Stomach (tissue), 9 donors: ENCODE results near the gene SHISAL1. TPM values are rescaled to one million over a fixed set of nuclear protein-coding genes. Genes with fewer than 3 reads are reported as not detected.

Source experiments
- DNase-seq, 2 donors: peaks; one replicate each; pipeline versions ENCODE4 v3.0.0 to v3.0.0-alpha.2; 2013 to 2019
- H3K27ac ChIP-seq, 5 donors: fragments of 200-600 bp in 4 of 5; sonication (generic) in 4 of 5; one replicate each; pipeline ENCODE4 v1.5.1; 2013 to 2019; ENCODE audit warnings: mild to moderate bottlenecking in 1 of 5, moderate library complexity in 1 of 5
- H3K27me3 ChIP-seq, 3 donors: fragments of 200-600 bp; sonication (generic); one replicate each; pipeline ENCODE4 v1.5.1; 2017 to 2019; ENCODE audit warnings: mixed run types in 1 of 3
- H3K36me3 ChIP-seq, 4 donors: fragments of 200-600 bp; sonication (generic); 1 replicate in 3 of 4; 2 replicates in 1 of 4; pipeline ENCODE4 v1.5.1; 2016 to 2019
- H3K4me1 ChIP-seq, 4 donors: fragments of 200-600 bp; sonication (generic); one replicate each; pipeline ENCODE4 v1.5.1; 2016 to 2019
- H3K4me3 ChIP-seq, 4 donors: fragments of 200-600 bp; sonication (generic) in 3 of 4; one replicate each; pipeline ENCODE4 v1.5.1; 2016 to 2019; ENCODE audit warnings: mild to moderate bottlenecking in 1 of 4
- H3K9me3 ChIP-seq, 4 donors: fragments of 200-600 bp; sonication (generic); one replicate each; pipeline ENCODE4 v1.5.1; 2016 to 2019
- CTCF ChIP-seq, 7 experiments: fragments of 450-650 bp in 4 of 7; fragments of 200-600 bp in 3 of 7; sonication (generic) in 3 of 7; IDR thresholded peaks; one replicate each; pipeline ENCODE4 v1.5.1; 2016 to 2019; ENCODE audit warnings: antibody characterized with exemption in 7 of 7, control low read depth in 2 of 7, mild to moderate bottlenecking in 1 of 7
- EP300 ChIP-seq: sonication (generic); formaldehyde crosslinking; IDR thresholded peaks from one replicate; pipeline ENCODE4 v1.6.1; 2017; ENCODE audit warnings: antibody characterized with exemption
- POLR2A ChIP-seq, 4 donors: fragments of 450-650 bp; IDR thresholded peaks; one replicate each; pipeline ENCODE4 v1.6.1; 2016; ENCODE audit warnings: antibody characterized with exemption in 4 of 4, control low read depth in 2 of 4, mild to moderate bottlenecking in 1 of 4, moderate library complexity in 1 of 4
- POLR2AphosphoS5 ChIP-seq, 3 donors: sonication (generic); formaldehyde crosslinking; IDR thresholded peaks; one replicate each; pipeline ENCODE4 v1.6.1; 2016; ENCODE audit warnings: antibody characterized with exemption in 3 of 3
- WGBS, 5 donors: extraction: QIAGEN DNeasy Blood & Tissue Kit in 3 of 5; methylation state at CpG; one replicate each; pipeline versions ENCODE4 v1.1.5 to v1.1.7; 2013 to 2018; 5-methylcytosine and 5-hydroxymethylcytosine counted together
- intact Hi-C: fragments of 100-400 bp; cut with DNase I; formaldehyde crosslinking; loops from one replicate; pipeline ENCODE4 v1.15.1; 2023; ENCODE audit warnings: low total_unique reads
- polyA plus RNA-seq, 3 donors: library from polyadenylated mRNA; stranded (reverse); fragments of 200-250 nt; gene quantifications; one replicate each; pipeline ENCODE4 v1.2.3, GENCODE V29; 2013
- total RNA-seq, 5 donors: library from RNA; depleted of rRNA; stranded (reverse); fragments of >200 nt; gene quantifications; one replicate each; pipeline versions ENCODE4 v1.1.0 to v1.2.3, GENCODE V29; 2014 to 2016
- donor health status: healthy with polysubstance abuse.
- donor health status: Bipolar disorder and iron deficiency.
- donor health status: healthy.

Gene SHISAL1
- total and polyA plus RNA-seq, 8 donors = 0.43 to 19.3 (median 1.2) TPM

GRCh38 chr22:44341431-44342346, 28.9 kb upstream of the SHISAL1 start:
- H3K9me3 ChIP-seq = no peaks in the 10 kb centered on the region
- peak overlapping the region; percentile 49 to 77 (median 73) for H3K27ac ChIP-seq
- peaks cover 32 to 50% (median 46%) of the 10 kb centered on the region in 4 donors for H3K4me1 ChIP-seq
- no peaks in the 10 kb centered on the region for H3K27me3 ChIP-seq
- DNase-seq = peak; percentile 65 to 79
- no peak overlapping the region for H3K4me3 ChIP-seq
- H3K36me3 ChIP-seq = no peaks in the 10 kb centered on the region
- intact Hi-C loops = no loop called here
- no peak for TF ChIP-seq EP300
- peak in 2 of 3 donors; percentile 22 to 33 for TF ChIP-seq POLR2AphosphoS5 (IDR thresholded peaks at IDR 0.05)
- 31 to 52% (median 41%) methylated on average over 16 to 17 of the region's 17 CpGs for WGBS, 5 donors

DNA sequence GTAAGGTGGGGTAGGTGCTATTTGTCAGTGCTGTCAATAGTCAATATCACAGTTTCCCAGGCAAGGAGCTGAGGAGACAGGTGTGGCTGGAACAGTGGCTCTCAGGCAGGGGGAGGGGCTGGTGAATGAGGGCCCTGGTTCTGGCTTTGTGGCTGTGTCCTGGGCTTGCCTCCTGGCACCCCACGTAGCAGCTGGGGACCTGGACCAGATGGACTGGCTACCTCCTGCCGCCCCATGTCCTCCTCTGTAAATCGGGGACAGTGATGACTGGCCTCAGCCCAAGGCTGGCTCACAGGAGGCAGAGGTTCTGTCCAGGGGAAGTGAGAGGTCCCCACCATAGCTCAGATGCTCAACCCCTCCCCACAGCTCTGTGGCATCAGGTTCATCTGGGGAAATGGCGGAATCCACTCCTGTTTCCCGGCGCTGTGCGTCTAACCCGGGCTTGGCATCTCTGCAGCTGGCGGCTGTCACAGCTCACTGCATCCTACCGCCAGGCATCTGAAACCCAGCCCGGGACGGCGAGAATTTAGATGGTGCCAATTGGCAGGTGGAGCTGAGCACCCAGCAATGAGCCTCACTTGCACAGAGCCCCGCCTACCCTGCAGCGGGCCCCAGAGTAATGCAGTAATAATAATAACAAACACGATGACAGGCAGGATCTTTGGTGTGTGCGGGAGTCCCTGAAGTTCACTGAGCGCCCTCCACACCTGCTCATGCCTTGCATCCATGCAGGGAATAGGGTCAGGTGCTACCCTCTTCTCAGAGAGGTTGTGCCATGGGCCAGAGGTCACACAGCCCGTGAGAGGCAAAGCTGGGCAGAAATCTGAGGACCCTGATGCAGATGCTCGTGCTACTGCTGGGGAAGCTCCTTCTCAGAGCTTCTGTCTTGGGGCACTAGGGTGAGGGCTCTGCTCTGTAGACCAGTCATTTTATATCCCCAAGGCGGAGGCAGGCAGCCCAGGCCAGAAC, 27.8 kb upstream of the SHISAL1 start:
- H3K36me3 ChIP-seq = no peaks in the 10 kb centered on the region
- H3K4me3 ChIP-seq = no peak overlapping the region
- no peaks in the 10 kb centered on the region for H3K27me3 ChIP-seq
- TF ChIP-seq POLR2AphosphoS5 (IDR thresholded peaks at IDR 0.05) (no peak), POLR2A (IDR thresholded peaks at IDR 0.05) (no peak), CTCF (IDR thresholded peaks at IDR 0.05) (no peak), EP300 (no peak)
- 62 to 74% (median 67%) methylated on average over 10 to 21 of the region's 21 CpGs for WGBS, 5 donors
- peak overlapping the region in 2 of 5 donors; percentile 75 to 77 for H3K27ac ChIP-seq
- H3K4me1 ChIP-seq = peaks cover 32 to 50% (median 46%) of the 10 kb centered on the region in 4 donors
- intact Hi-C loops = no loop called here
- no peaks in the 10 kb centered on the region for H3K9me3 ChIP-seq
- no peak for DNase-seq

DNA sequence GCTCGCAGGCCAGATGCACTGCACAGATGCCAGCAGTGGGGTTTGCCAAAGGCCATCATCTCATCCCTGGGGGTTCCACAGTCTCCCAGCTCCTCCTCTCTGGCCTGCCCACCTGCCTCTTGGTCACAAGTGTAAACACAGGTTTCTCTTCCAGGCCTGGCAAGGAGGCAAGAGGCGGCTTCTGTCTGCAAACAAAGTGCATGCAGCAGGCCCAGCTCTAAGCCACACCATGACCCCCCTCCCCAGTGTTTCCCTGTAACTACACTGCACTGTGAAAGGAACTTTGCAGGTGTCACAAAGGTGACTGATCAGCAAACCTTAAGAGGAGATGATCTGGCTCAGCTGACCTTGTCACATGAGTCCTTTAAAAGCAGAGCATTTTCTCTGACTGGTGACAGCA, 26.2 kb upstream of the SHISAL1 start:
- no peaks in the 10 kb centered on the region for H3K36me3 ChIP-seq
- H3K27me3 ChIP-seq = no peaks in the 10 kb centered on the region
- no peak overlapping the region for H3K4me3 ChIP-seq
- peak in 1 of 2 donors; percentile 79 for DNase-seq
- intact Hi-C loops = loop anchor here (10.0 kb wide), 1 partner anchor 166 kb away; no protein-coding TSS in a partner anchor
- peaks cover 32 to 50% (median 46%) of the 10 kb centered on the region in 4 donors for H3K4me1 ChIP-seq
- 31 to 69% (median 35%) methylated on average over 1 to 2 of the region's 2 CpGs for WGBS, 5 donors
- H3K9me3 ChIP-seq = no peaks in the 10 kb centered on the region
- TF ChIP-seq POLR2A (IDR thresholded peaks at IDR 0.05) (no peak), POLR2AphosphoS5 (IDR thresholded peaks at IDR 0.05) (no peak), EP300 (no peak), CTCF (IDR thresholded peaks at IDR 0.05) (no peak)
- H3K27ac ChIP-seq = peak overlapping the region in 3 of 5 donors; percentile 43 to 69 (median 65)

- Histone ChIP-seq H3K4me3 (no peak overlapping the region), H3K4me1 (peaks cover 32 to 50% (median 46%) of the 10 kb centered on the region in 4 donors), H3K27ac (peak overlapping the region in 3 of 5 donors; percentile 43 to 69 (median 65)), H3K9me3 (no peaks in the 10 kb centered on the region), H3K27me3 (peaks cover 0 to 6% (median 0%) of the 10 kb centered on the region in 3 donors), H3K36me3 (no peaks in the 10 kb centered on the region)
- intact Hi-C loops = loop anchor here (10.0 kb wide), 1 partner anchor 167 kb away; no protein-coding TSS in a partner anchor
- 35 to 64% (median 46%) methylated on average over 5 to 8 of the region's 8 CpGs for WGBS, 5 donors
- TF ChIP-seq POLR2AphosphoS5 (IDR thresholded peaks at IDR 0.05) (no peak), POLR2A (IDR thresholded peaks at IDR 0.05) (no peak), EP300 (no peak), CTCF (IDR thresholded peaks at IDR 0.05) (no peak)
- peak in 1 of 2 donors; percentile 80 for DNase-seq
Observed at GRCh38 chr22:44338177-44338810, 25.5 kb upstream of the SHISAL1 start.
